HEK293 (cell line): ENCODE measurements around the gene RFNG.

ENCODE experiments used
- ZNF274 ChIP-seq, 2 experiments: fragments of 200-500 bp in 1 of 2; fragments of 450-650 bp in 1 of 2; sonication (Bioruptor generic) in 1 of 2; formaldehyde crosslinking in 1 of 2; IDR thresholded peaks; 2 replicates each; pipeline versions ENCODE4 v1.5.1 to v1.6.1; 2014 to 2016; ENCODE audit warnings: borderline replicate concordance in 1 of 2, inconsistent platforms in 1 of 2, low read length in 1 of 2, missing biosample characterization in 1 of 2, missing genetic modification characterization in 1 of 2
- TF ChIP-seq, protein P1 (sequence below): fragments of 450-650 bp; formaldehyde crosslinking; IDR thresholded peaks from 2 replicates; pipeline ENCODE4 v1.5.1; 2016; ENCODE audit warnings: missing biosample characterization, missing genetic modification characterization, low read depth

GRCh38 chr17:82029391-82029790, 22.2 kb downstream of the RFNG start:
- TF ChIP-seq ZNF274 (IDR thresholded peaks at IDR 0.05; ENCODE audit: low read length) = no peak
- TF ChIP-seq ZNF274 (tag by site-specific recombination; IDR thresholded peaks at IDR 0.05; ENCODE audit: borderline replicate concordance) = no peak
- TF ChIP-seq, protein P1, sequence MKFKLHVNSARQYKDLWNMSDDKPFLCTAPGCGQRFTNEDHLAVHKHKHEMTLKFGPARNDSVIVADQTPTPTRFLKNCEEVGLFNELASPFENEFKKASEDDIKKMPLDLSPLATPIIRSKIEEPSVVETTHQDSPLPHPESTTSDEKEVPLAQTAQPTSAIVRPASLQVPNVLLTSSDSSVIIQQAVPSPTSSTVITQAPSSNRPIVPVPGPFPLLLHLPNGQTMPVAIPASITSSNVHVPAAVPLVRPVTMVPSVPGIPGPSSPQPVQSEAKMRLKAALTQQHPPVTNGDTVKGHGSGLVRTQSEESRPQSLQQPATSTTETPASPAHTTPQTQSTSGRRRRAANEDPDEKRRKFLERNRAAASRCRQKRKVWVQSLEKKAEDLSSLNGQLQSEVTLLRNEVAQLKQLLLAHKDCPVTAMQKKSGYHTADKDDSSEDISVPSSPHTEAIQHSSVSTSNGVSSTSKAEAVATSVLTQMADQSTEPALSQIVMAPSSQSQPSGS (tag by site-specific recombination) = no peak
